ENCODE data around the gene CHM. TPM values are rescaled to one million over a fixed set of nuclear protein-coding genes. Genes with fewer than 3 reads are reported as not detected.
"Not testable (repeated sequence)": the region's sequence is repeated elsewhere in the genome, so short reads cannot be mapped to it uniquely, and the experiment has no call there.

CHM gene
- total RNA-seq = 14.5 TPM
- long read RNA-seq, full-length matches to known transcripts = 2 of 4 reads
- long read RNA-seq, partial matches to known transcripts = 2 of 4 reads
- long read RNA-seq, other reads (novel, unspliced or antisense) = 0 of 4 reads

GRCh38 chrX:86047174-86047935, at the start of gene CHM:
Gene CHM (minus strand): TSS chrX:86047558. CDS start chrX:86047532, 26 bp downstream.
- intact Hi-C loops (cut with DNase I) = no loop called here
- DNase-seq = peak; percentile 43
- ATAC-seq (ENCODE audit: poor library complexity) = peak; percentile 99

- DNase-seq (no peak), ATAC-seq (ENCODE audit: poor library complexity) (no peak)
- intact Hi-C loops (cut with DNase I) = no loop called here
Measured at GRCh38 chrX:86078650-86079049, 31.3 kb upstream of the CHM start.

- DNase-seq (no peak), ATAC-seq (ENCODE audit: poor library complexity) (no peak)
- intact Hi-C loops (cut with DNase I) = no loop called here
Measured at GRCh38 chrX:86066998-86067397, 19.6 kb upstream of the CHM start.

GRCh38 chrX:86061407-86061806, 14.0 kb upstream of the CHM start:
- DNase-seq = no peak
- intact Hi-C loops (cut with DNase I) = no loop called here
- ATAC-seq (ENCODE audit: poor library complexity) = no peak

GRCh38 chrX:86051741-86052140, 4.4 kb upstream of the CHM start:
- DNase-seq (no peak), ATAC-seq (ENCODE audit: poor library complexity) (no peak)
- intact Hi-C loops (cut with DNase I) = no loop called here

GRCh38 chrX:86047936-86048280, 550 bp upstream of the CHM start:
- intact Hi-C loops (cut with DNase I) = no loop called here
- DNase-seq (no peak), ATAC-seq (ENCODE audit: poor library complexity) (peak; percentile 16)

- DNase-seq (no peak), ATAC-seq (ENCODE audit: poor library complexity) (no peak)
- intact Hi-C loops (cut with DNase I) = no loop called here
Measured at GRCh38 chrX:86044216-86044615, 3.1 kb downstream of the CHM start.

- DNase-seq = no peak
- ATAC-seq (ENCODE audit: poor library complexity) = no peak
- intact Hi-C loops (cut with DNase I) = no loop called here
Measured at GRCh38 chrX:86039625-86040568, 7.5 kb downstream of the CHM start.

GRCh38 chrX:86033385-86033784, 14.0 kb downstream of the CHM start:
- no peak for ATAC-seq (ENCODE audit: poor library complexity)
- no peak for DNase-seq
- intact Hi-C loops (cut with DNase I) = no loop called here

GRCh38 chrX:86028681-86029080, 18.7 kb downstream of the CHM start:
- intact Hi-C loops (cut with DNase I) = no loop called here
- ATAC-seq (ENCODE audit: poor library complexity) (no peak), DNase-seq (no peak)

- ATAC-seq (ENCODE audit: poor library complexity) = no peak
- intact Hi-C loops (cut with DNase I) = no loop called here
- no peak for DNase-seq
Measured at GRCh38 chrX:86023811-86024210, 23.5 kb downstream of the CHM start.

GRCh38 chrX:86021652-86022289, 25.6 kb downstream of the CHM start:
- intact Hi-C loops (cut with DNase I) = no loop called here
- ATAC-seq (ENCODE audit: poor library complexity) = no peak
- DNase-seq = no peak

- no peak for DNase-seq
- intact Hi-C loops (cut with DNase I) = no loop called here
- ATAC-seq (ENCODE audit: poor library complexity) = no peak
Measured at GRCh38 chrX:86016139-86016538, 31.2 kb downstream of the CHM start.

- ATAC-seq (ENCODE audit: poor library complexity); DNase-seq; intact Hi-C loops (cut with DNase I): not testable (repeated sequence)
Measured at GRCh38 chrX:86014959-86015358, 32.4 kb downstream of the CHM start.

GRCh38 chrX:86014421-86014820, 32.9 kb downstream of the CHM start:
- DNase-seq = no peak
- intact Hi-C loops (cut with DNase I) = no loop called here
- ATAC-seq (ENCODE audit: poor library complexity) = no peak

GRCh38 chrX:86013792-86014191, 33.6 kb downstream of the CHM start:
- intact Hi-C loops (cut with DNase I) = no loop called here
- no peak for DNase-seq
- ATAC-seq (ENCODE audit: poor library complexity) = no peak

GRCh38 chrX:86012188-86012587, 35.2 kb downstream of the CHM start:
- ATAC-seq (ENCODE audit: poor library complexity) = no peak
- DNase-seq = no peak
- intact Hi-C loops (cut with DNase I) = no loop called here

- intact Hi-C loops (cut with DNase I); DNase-seq; ATAC-seq (ENCODE audit: poor library complexity): not testable (repeated sequence)
Measured at GRCh38 chrX:86009803-86010202, 37.6 kb downstream of the CHM start.

GRCh38 chrX:86007891-86008290, 39.5 kb downstream of the CHM start:
- DNase-seq; ATAC-seq (ENCODE audit: poor library complexity); intact Hi-C loops (cut with DNase I): not testable (repeated sequence)

All from Right ventricle myocardium superior (tissue), 1 donor.